Fibroblast of lung (primary cell): ENCODE measurements around the gene ESAM.

Experiments used
- EZH2 ChIP-seq: IDR thresholded peaks from 2 replicates; pipeline ENCODE4 v1.5.1; 2012; ENCODE audit warnings: low read length, control low read depth, mild to moderate bottlenecking; ENCODE audit errors: missing control alignments
- TF ChIP-seq, protein P1 (sequence below), 2 donors: IDR thresholded peaks in 1 of 2; conservative IDR thresholded peaks in 1 of 2; 1 replicate in 1 of 2; 2 replicates in 1 of 2; pipeline ENCODE4 v1.5.1; 2011 to 2012; ENCODE audit warnings: low read length in 2 of 2, control low read depth in 1 of 2, inconsistent platforms in 1 of 2, low read depth in 1 of 2, mild to moderate bottlenecking in 1 of 2

DNA sequence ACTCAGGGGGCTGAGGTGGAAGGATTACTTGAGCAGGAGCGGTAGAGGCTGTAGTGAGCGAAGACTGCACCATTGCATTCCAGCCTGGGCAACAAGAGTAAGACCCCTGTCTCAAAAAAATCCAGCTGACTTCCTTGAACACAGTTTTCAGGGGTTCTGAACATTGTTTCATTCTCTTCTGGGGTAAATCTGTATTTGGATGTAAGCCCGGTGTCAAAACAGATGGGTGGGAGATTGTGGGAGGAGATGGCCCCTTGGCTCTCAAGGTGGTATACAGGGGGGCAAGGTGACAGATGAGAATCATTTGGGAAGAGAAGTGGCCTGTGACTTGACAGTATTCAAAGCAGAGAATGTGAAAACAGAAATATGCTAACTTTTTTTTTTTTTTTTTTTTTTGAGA lies 4.8 kb downstream of the ESAM start:
- TF ChIP-seq EZH2, result no peak
- TF ChIP-seq, protein P1, sequence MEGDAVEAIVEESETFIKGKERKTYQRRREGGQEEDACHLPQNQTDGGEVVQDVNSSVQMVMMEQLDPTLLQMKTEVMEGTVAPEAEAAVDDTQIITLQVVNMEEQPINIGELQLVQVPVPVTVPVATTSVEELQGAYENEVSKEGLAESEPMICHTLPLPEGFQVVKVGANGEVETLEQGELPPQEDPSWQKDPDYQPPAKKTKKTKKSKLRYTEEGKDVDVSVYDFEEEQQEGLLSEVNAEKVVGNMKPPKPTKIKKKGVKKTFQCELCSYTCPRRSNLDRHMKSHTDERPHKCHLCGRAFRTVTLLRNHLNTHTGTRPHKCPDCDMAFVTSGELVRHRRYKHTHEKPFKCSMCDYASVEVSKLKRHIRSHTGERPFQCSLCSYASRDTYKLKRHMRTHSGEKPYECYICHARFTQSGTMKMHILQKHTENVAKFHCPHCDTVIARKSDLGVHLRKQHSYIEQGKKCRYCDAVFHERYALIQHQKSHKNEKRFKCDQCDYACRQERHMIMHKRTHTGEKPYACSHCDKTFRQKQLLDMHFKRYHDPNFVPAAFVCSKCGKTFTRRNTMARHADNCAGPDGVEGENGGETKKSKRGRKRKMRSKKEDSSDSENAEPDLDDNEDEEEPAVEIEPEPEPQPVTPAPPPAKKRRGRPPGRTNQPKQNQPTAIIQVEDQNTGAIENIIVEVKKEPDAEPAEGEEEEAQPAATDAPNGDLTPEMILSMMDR (conservative IDR thresholded peaks at IDR 0.05 in 1 of 2, IDR thresholded peaks at IDR 0.05 in 1 of 2; ENCODE audit: low read depth in 1 of 2, low read length in 2 of 2), result no peak
